ENCODE data around the gene TMEM141.
A peak's percentile ranks its signal among the peaks of the same experiment; 100 is the strongest.
"Not testable (repeated sequence)": the region's sequence is repeated elsewhere in the genome, so short reads cannot be mapped to it uniquely, and the experiment has no call there.

TMEM141 gene

DNA sequence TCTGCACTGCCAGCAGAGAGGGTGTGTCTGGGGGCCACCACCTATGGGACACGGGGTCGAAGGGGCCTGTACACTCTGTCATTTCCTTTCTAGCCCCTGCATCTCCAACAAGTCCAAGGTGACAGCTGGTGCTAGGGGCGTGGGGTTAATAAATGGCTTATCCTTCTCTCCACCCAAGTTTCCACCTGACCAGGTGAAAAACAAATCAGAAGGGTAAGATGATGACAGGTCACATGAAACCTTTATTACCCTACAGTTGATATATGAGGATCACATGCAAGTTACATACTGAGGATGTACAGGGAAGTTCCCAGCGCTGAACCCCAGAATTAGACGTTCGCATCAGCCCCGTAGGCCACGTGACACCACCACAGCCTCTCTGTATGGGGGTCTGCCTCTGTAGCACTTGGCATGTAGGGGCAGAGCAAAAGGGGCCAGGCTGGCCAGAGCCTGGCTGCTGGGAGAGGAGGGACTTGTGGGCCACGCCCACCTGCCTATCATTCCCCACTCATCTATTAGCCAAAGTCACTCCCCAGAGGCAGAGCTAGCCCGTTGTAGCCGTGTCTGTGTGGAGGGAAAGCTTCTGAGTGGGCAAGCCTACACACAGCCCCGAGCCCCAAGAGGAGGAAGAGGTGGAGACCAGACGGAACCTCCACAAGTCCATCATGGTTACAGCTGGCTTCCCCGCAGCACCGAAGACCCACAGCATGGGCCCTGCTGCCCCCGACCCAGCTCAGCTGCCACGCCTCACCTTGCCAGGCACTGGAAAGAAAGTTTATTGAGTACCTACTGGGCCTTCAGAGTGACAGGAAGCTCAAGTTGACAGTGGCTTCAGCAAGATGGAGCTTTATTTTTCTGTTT, 2.2 kb downstream of the TMEM141 start:
- DNase-seq (ENCODE audit: low read depth in 2 of 3, low spot score in 2 of 3) = no peak

DNA sequence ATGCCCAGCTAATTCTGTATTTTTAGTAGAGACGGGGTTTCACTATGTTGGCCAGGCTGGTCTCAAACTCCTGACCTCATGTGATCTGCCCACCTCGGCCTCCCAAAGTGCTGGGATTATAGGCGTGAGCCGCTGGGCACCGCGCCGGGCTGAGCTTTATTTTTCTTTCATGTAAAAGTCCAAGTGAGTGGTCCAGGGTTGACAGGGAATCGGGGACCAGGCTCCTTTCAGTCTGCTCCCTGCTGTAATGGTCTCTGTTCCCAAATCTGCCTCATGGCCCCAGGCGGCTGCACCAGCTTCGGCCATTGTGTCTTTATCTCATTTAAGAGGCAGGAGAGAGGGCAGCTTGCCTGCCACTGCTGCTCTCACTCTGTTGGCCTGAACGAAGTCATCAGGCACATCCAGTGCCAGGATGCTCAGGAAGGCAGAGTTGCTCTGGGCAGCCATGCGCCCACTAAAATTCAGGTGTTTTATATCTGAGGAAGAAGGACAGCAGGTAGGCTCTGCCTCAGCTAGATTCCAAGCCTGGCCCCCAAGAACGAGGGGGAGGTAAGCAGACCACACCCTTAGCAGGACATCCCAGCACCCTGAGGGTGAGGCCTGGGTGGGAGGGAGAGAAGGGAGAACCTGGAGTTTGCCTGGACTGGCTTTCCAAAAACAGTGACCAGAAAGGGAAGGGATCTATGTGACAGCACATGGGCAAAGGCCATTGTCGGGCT, 3.3 kb downstream of the TMEM141 start:
- DNase-seq (ENCODE audit: low read depth in 2 of 3, low spot score in 2 of 3) = no peak

GRCh38 chr9:136795000-136795348, 3.8 kb downstream of the TMEM141 start:
- DNase-seq (ENCODE audit: low read depth in 2 of 3, low spot score in 2 of 3) = no peak

DNA sequence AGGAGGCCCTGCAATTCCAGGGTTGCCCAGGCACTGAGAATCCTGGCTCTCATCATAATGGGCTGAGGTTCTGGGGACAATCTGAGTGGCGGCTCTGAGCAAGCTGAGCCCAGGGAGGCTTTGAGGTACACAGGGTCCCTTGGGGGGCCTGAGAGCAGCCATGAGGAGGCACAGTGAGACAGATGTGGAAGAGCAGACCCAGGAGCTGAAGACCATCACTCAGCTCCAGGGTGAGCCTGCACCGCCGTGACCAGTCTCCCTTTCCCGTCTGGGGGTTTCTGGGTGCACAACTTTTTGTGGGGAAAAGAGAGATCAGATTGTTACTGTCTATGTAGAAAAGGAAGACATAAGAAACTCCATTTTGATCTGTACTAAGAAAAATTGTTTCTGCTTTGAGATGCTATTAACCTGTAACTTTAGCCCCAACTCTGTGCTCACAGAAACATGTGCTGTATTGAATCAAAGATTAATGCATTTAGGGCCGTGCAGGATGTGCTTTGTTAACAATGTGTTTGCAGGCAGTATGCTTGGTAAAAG, 5.2 kb downstream of the TMEM141 start, which contains the start of gene CCDC183:
TSS of gene CCDC183 (plus strand) at position 101 of the 537 bp plus-strand sequence. CDS start at position 161, 60 bp downstream.
- no peak for DNase-seq (ENCODE audit: low read depth in 2 of 3, low spot score in 2 of 3)

DNA sequence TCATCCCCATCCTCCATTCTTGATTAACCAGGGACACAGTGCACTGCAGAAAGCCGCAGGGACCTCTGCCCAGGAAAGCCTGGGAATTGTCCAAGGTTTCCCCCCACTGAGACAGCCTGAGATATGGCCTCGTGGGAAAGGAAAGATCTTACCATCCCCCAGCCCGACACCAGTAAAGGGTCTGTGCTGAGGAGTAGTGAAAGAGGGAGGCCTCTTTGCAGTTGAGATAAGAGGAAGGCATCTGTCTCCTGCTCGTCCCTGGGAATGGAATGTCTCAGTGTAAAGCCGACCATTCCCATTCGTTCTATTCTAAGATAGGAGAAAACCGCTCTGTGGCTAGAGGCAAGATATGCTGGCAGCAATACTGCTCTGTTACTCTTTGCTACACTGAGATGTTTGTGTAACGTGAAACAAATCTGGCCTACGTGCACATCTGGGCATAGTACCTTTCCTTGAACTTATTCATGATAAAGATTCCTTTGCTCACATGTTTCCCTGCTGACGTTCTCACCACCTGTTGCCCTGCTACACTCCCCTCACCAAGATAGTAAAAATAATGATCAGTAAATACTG, 5.7 kb downstream of the TMEM141 start:
- DNase-seq (ENCODE audit: low read depth in 2 of 3, low spot score in 2 of 3) = not testable (repeated sequence)

GRCh38 chr9:136798708-136799078, 7.5 kb downstream of the TMEM141 start:
- no peak for DNase-seq (ENCODE audit: low read depth in 2 of 3, low spot score in 2 of 3)

DNA sequence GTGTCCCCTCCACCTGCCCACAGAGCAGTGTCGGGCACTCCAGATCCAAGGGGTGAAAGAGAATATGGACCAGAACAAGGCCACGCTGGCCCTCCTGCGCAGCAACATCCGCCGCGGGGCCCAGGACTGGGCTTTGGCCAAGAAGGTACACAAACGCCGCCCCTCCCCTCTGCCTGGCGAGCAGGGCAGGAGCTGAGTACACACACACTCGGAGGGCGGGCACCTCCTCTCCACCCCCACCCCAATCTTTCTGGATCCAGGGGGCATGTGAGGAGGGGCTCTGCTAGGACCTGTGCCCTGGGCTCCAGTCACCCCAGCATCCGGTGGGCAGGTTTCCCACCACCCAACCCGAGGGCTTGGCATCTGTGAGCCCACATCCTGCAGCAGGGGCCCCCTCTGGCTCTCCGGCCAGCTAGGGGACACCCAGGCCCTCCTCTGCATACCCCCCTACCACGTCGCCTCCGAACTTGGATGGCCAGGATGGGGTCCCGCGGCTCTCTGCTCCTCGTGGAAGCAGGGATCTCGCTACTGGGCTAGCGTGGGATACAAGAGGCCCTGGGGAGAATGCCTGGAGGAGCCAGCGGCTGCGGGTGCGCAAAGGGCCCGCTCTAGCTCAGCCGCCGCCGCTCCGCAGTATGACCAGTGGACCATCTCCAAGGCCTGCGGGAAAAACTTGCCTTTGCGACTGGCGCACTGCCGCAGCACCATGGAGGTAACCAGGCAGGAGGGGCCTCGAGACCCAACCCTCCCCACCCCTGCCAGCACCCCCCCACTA, 8.1 kb downstream of the TMEM141 start:
- DNase-seq (ENCODE audit: low read depth in 2 of 3, low spot score in 2 of 3) = no peak

GRCh38 chr9:136799854-136800657, 8.9 kb downstream of the TMEM141 start:
- DNase-seq (ENCODE audit: low read depth in 2 of 3, low spot score in 2 of 3) = peak; percentile 67 to 90 (median 75)

DNA sequence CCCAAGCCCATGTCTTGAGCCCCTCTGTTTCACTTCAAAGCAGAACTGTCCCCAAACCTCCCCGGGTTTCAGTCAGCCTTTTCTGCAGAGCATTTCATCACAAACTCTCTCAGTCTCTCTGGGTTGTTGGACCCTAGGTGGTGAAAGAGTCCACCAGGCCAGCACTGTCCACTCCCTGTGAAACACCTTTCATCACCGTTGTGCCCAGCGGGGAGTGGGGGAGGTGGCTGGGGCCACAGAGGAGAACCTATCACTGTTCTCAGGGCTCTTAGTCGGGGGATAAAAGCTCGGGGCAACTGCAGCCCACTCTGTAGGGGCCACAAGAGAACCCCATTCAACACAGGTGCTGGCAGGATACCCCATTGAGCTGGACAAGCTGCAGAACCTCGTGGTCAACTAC, 11.2 kb downstream of the TMEM141 start:
- no peak for DNase-seq (ENCODE audit: low read depth in 2 of 3, low spot score in 2 of 3)

DNA sequence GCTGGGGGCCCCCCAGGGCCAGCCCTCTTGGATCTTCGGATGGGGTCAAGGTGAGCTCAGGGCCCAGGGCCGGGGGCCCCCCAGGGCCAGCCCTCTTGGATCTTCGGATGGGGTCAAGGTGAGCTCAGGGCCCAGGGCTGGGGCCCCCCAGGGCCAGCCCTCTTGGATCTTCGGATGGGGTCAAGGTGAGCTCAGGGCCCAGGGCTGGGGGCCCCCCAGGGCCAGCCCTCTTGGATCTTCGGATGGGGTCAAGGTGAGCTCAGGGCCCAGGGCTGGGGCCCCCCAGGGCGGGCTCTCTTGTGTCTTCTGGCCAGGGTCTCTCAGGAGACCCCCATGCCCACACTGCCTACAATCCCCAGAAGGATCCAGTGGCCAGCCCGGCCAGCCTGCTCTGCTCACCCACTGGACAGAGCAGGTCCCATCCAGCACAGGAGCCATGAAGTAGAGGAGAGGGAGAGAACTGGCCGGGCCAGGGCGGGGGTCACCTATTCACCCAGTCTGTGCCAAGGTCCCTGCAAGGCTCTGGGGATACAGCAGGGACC, 11.9 kb downstream of the TMEM141 start:
- not testable (repeated sequence) for DNase-seq (ENCODE audit: low read depth in 2 of 3, low spot score in 2 of 3)

DNA sequence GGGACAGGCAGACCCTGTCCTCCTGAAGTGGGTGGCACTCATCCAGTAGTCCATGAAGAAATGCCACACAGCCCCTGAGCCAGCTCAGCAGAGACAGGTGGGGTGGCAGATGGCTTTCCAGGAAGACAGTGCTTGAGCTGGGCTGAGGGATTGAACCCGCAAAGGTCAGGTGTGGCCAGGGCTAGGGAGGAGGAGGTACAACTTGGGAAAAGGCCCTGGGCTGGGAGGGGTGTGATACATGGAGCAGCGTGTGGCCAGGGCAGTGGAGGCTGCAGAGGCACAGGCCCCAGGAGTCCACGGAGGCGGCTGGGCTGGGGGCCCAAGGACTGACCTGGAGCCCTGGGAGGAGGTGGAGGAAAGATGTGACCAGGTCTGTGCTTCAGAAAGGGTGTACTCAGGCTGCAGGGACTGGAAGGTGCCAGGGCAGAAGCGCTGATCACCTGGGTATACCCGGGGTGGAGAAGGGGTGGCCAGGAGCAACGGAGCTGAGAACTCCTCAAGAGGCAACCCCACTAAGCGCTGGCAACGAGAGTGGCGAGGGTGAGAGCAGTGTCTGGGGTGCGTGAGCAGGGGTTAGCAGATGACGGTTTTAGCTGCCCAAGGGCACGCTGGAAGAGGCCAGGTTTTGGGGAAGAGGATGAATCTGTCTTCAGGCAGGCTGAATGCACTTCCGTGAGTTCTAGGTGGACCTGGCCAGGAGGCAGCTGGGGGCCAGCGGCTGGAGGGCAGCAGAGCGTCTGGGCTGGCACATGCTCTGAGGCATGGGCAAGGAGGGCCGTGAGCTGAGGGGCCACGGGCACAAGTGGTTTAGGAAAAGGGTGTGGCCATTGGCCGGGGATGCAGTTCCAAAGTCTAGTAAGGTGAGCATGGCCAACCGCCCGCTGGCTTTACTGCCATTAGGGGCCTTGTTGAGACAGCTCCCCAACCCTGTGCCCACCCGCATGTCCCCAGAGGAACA, 12.7 kb downstream of the TMEM141 start:
- DNase-seq (ENCODE audit: low read depth in 2 of 3, low spot score in 2 of 3) = no peak

DNA sequence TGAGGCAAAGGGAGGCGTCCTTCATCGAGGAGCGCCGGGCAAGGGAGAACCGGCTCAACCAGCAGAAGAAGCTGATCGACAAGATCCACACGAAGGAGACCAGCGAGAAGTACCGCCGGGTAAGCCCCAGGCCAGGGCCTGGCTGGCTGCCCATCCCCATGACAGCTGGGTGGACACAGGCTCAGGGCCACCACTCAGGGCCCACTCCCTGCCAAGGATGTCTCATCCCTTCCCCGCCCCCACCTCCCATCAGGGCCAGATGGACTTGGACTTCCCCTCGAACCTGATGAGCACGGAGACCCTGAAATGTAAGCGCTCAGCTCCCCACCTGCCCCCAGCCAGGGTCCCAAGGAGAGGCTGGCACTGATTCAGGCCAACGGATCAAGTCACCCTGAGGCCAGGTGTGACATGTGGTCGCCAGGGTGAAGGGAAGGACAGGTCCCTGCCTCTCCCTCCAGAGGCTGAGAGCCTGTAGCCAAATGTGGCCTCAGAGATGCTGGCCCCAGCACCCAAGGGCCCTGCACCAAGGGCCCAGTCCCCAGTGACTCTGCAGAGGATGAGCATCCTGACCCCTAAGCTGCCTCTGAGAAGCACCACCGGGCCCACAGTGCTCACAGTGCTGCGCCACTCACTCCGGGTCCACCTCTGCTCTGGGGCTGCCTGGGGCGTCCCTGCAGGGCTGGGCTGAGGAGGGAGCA, 13.5 kb downstream of the TMEM141 start:
- no peak for DNase-seq (ENCODE audit: low read depth in 2 of 3, low spot score in 2 of 3)

DNA sequence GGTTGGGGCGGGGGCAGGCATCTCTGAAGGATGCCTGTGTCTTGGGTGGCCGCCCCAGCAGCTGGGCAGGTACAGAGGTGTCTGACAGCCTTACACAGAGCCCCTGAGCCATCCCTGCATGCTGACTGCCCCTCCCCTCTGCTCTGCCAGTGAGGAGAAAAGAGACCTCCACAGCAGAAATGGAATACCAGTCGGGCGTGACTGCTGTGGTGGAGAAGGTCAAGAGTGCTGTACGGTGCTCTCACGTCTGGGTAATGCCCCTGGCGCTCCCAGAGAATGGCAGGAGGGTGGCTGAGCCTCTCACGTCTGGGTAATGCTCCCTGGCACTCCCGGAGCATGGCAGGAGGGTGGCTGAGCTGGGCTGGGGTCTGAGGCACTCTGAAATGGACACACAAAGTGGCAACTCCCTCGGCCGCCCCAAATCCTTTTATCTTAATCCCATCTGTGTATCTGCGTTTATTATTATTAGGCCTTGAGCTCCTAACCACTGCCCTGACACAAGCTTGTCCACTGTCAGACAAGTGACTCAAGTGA, 14.1 kb downstream of the TMEM141 start:
- no peak for DNase-seq (ENCODE audit: low read depth in 2 of 3, low spot score in 2 of 3)

GRCh38 chr9:136806067-136806466, 14.9 kb downstream of the TMEM141 start:
- no peak for DNase-seq (ENCODE audit: low read depth in 2 of 3, low spot score in 2 of 3)

- no peak for DNase-seq (ENCODE audit: low read depth in 2 of 3, low spot score in 2 of 3)
Observed at GRCh38 chr9:136806631-136807201, 15.6 kb downstream of the TMEM141 start.

DNA sequence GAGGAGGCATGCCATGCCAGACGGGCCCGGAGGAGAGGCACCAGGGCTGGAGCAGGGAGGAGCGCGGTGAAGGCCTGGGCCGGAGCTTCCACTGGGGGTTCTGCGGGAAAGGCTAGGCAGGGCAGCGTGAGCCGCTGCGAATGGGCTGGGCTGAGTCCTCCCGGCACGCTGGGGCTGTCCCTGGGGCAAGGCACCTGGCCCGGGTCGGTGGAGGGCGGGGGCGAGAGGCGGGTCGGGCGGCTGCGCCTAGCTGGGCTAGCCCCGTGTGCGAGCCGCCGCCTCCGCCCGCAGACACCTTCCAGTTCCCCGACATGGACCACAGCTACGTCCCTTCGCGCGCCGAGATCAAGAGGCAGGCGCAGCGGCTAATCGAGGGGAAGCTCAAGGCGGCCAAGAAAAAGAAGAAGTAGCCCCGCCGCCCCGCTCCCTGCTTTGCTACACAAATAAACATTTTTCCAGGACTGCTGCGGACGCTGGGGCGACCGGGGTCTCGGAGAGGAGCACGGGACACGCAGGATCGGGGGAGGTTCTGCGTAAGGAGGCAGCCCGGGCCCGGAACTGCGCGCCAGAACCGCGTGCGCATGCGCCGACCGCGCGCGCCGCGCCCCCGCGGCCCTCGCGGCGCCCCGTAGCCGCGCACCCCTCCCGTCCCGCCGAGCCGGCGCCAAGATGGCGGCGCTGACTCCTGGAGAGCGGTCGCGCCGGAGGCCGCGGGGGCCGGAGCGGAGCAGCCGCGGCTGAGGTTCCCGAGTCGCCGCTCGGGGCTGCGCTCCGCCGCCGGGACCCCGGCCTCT, 16.3 kb downstream of the TMEM141 start, which contains the start of gene RABL6:
TSS of gene RABL6 (plus strand) at position 668 of the 794 bp plus-strand sequence. CDS start 249 bp downstream, outside the sequence.
- DNase-seq (ENCODE audit: low read depth in 2 of 3, low spot score in 2 of 3) = peak; percentile 58 to 74 (median 64)

All from activated CD8-positive, alpha-beta memory T cell treated with anti-CD3 and anti-CD28 coated beads for 48 hours (primary cell).